Activated CD4-positive, alpha-beta T cell treated with anti-CD3 and anti-CD28 coated beads, Interleukin-2, amount 10 ng/mL, durations not matched to agents 24 days and 14 days (primary cell): ENCODE results near the gene SH3RF1. TPM values are rescaled to one million over a fixed set of nuclear protein-coding genes. Genes with fewer than 3 reads are reported as not detected.

Experiments
- DNase-seq: peaks from one replicate; pipeline ENCODE4 v3.0.0; 2022
- H3K27ac Mint-ChIP-seq: one replicate; pipeline ENCODE4 v1.8.0; 2022; ENCODE audit warnings: mild to moderate bottlenecking, mixed read lengths
- H3K27me3 Mint-ChIP-seq: one replicate; pipeline ENCODE4 v1.8.0; 2022; ENCODE audit warnings: mixed read lengths
- H3K36me3 Mint-ChIP-seq: one replicate; pipeline ENCODE4 v1.8.0; 2022; ENCODE audit warnings: low read depth, mild to moderate bottlenecking, mixed read lengths
- H3K4me1 Mint-ChIP-seq: one replicate; pipeline ENCODE4 v1.8.0; 2021; ENCODE audit warnings: mixed read lengths
- H3K4me3 Mint-ChIP-seq: one replicate; pipeline ENCODE4 v1.8.0; 2022; ENCODE audit warnings: mild to moderate bottlenecking, moderate library complexity, mixed read lengths
- H3K9me3 Mint-ChIP-seq: one replicate; pipeline ENCODE4 v1.8.0; 2021; ENCODE audit warnings: mixed read lengths
- intact Hi-C: fragments of 100-400 bp; cut with micrococcal nuclease; formaldehyde crosslinking; loops from one replicate; pipeline ENCODE4 v1.15.1; 2023
- total RNA-seq: library from RNA; stranded (reverse); gene quantifications from 2 replicates; pipeline ENCODE4 v1.2.3, GENCODE V29; 2022

The SH3RF1 gene
- total RNA-seq, 1 donor from 2014 or later = 0.68 TPM

DNA sequence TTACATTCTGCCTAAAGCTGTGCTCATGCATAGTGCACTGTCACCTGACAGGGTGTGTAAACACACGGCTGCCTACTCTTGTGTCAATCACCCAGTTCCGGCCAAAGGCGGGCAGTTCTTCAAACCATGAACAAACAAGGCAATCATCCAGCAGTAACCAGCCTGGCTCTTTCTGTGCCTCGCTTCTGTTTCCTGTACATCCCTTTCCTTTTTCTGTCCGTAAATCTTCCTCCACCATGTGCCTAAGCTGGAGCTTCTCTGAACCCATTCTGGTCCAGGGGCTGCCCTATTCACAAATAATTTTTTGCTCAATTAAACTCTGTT lies 199.9 kb downstream of the SH3RF1 start:
- H3K4me1 Mint-ChIP-seq = peaks cover 1% of the 10 kb centered on the region
- H3K27me3 Mint-ChIP-seq = no peaks in the 10 kb centered on the region
- no peaks in the 10 kb centered on the region for H3K36me3 Mint-ChIP-seq
- no peak overlapping the region for H3K4me3 Mint-ChIP-seq
- DNase-seq = no peak
- no peak overlapping the region for H3K27ac Mint-ChIP-seq
- no peaks in the 10 kb centered on the region for H3K9me3 Mint-ChIP-seq
- intact Hi-C loops = no loop called here

DNA sequence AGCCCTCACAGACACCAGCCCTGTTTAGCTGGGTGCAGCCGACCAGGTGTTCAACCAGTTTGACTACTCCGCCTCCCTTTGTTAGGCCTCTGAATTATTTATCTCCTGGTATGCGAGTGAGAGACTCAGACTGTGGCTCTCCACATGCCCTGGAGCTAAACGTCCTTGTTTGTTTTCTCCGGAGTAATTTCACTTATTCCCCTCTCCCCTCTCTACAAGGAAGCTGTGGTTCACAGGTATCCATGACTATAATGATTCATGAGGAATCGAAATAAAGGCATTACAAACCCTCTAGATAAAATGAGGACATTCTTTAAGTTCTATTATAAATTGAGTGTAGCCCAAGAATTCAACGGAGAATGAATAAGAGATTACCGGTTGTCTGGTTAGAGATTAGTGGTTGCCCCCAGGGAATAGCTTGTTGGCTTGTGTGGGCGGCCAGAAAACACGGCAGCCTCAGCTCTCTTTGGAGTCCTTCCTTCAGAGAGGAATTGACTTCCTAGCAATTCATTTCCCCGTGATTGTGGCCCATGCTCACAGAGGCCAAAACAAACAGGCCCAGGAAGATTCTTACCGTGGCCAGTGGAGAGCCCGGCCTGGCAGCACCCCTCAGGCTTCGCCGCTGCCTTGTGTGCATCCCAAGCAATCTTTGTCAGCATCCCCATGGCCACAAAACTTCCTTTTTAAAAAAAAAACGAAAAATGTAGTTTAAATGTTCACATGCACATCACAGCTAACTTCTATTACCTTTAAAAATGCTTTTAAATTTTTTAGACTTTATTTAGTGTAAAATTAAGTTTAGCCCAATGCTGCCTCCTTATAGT lies 200.5 kb downstream of the SH3RF1 start:
- H3K4me3 Mint-ChIP-seq = no peak overlapping the region

GRCh38 chr4:169068423-169068822 lies 202.3 kb downstream of the SH3RF1 start:
- Mint-ChIP-seq H3K9me3 (no peaks in the 10 kb centered on the region), H3K27me3 (no peaks in the 10 kb centered on the region), H3K4me1 (peaks cover 1% of the 10 kb centered on the region), H3K4me3 (no peak overlapping the region), H3K36me3 (no peaks in the 10 kb centered on the region), H3K27ac (no peak overlapping the region)
- DNase-seq = no peak
- intact Hi-C loops = no loop called here

More for the DNA sequence above, 200.5 kb downstream of the SH3RF1 start:
- Mint-ChIP-seq H3K4me1 (peaks cover 1% of the 10 kb centered on the region), H3K27ac (no peak overlapping the region), H3K36me3 (no peaks in the 10 kb centered on the region), H3K9me3 (no peaks in the 10 kb centered on the region), H3K27me3 (no peaks in the 10 kb centered on the region)
- intact Hi-C loops = no loop called here
- DNase-seq = no peak

GRCh38 chr4:169066934-169067333 lies 203.8 kb downstream of the SH3RF1 start:
- Mint-ChIP-seq H3K9me3 (no peaks in the 10 kb centered on the region), H3K27me3 (no peaks in the 10 kb centered on the region), H3K27ac (no peak overlapping the region), H3K4me3 (no peak overlapping the region), H3K4me1 (peaks cover 1% of the 10 kb centered on the region), H3K36me3 (no peaks in the 10 kb centered on the region)
- DNase-seq = no peak
- intact Hi-C loops = no loop called here

- no peaks in the 10 kb centered on the region for H3K36me3 Mint-ChIP-seq
- intact Hi-C loops = no loop called here
- H3K4me3 Mint-ChIP-seq = no peak overlapping the region
- no peaks in the 10 kb centered on the region for H3K27me3 Mint-ChIP-seq
- peaks cover 1% of the 10 kb centered on the region for H3K4me1 Mint-ChIP-seq
- no peak overlapping the region for H3K27ac Mint-ChIP-seq
- H3K9me3 Mint-ChIP-seq = no peaks in the 10 kb centered on the region
- DNase-seq = no peak
Measured at GRCh38 chr4:169064296-169064695, 206.5 kb downstream of the SH3RF1 start.

DNA sequence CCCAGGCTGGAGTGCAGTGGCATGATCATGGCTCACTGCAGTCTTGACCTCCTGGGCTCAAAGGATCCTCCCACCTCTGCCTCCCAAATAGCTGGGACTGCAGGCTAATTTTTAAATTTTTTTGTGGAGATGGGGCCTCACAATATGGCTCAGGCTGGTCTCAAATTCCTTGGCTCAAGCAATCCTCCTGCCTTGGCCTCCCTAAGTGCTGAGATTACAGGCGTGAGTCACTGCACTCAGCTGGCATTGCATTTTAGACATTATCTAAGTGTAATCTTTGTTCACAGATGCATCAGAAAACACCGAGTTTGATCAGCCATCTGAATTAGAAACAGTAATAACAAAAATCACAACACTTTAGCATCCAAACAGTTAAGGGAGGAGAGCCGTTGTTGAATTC lies 207.3 kb downstream of the SH3RF1 start:
- no peak for DNase-seq
- H3K4me1 Mint-ChIP-seq = peaks cover 1% of the 10 kb centered on the region
- H3K27ac Mint-ChIP-seq = no peak overlapping the region
- intact Hi-C loops = no loop called here
- H3K4me3 Mint-ChIP-seq = no peak overlapping the region
- no peaks in the 10 kb centered on the region for H3K36me3 Mint-ChIP-seq
- H3K9me3 Mint-ChIP-seq = no peaks in the 10 kb centered on the region
- H3K27me3 Mint-ChIP-seq = no peaks in the 10 kb centered on the region

GRCh38 chr4:169062897-169063244 lies 207.9 kb downstream of the SH3RF1 start:
- Mint-ChIP-seq H3K27me3 (no peaks in the 10 kb centered on the region), H3K9me3 (no peaks in the 10 kb centered on the region), H3K27ac (no peak overlapping the region), H3K4me3 (no peak overlapping the region), H3K4me1 (no peaks in the 10 kb centered on the region), H3K36me3 (no peaks in the 10 kb centered on the region)
- DNase-seq = no peak
- intact Hi-C loops = no loop called here

GRCh38 chr4:169061386-169061785 lies 209.4 kb downstream of the SH3RF1 start:
- H3K4me1 Mint-ChIP-seq = no peaks in the 10 kb centered on the region
- no peak for DNase-seq
- H3K27ac Mint-ChIP-seq = no peak overlapping the region
- H3K4me3 Mint-ChIP-seq = no peak overlapping the region
- H3K9me3 Mint-ChIP-seq = no peaks in the 10 kb centered on the region
- H3K27me3 Mint-ChIP-seq = no peaks in the 10 kb centered on the region
- no peaks in the 10 kb centered on the region for H3K36me3 Mint-ChIP-seq
- intact Hi-C loops = no loop called here

DNA sequence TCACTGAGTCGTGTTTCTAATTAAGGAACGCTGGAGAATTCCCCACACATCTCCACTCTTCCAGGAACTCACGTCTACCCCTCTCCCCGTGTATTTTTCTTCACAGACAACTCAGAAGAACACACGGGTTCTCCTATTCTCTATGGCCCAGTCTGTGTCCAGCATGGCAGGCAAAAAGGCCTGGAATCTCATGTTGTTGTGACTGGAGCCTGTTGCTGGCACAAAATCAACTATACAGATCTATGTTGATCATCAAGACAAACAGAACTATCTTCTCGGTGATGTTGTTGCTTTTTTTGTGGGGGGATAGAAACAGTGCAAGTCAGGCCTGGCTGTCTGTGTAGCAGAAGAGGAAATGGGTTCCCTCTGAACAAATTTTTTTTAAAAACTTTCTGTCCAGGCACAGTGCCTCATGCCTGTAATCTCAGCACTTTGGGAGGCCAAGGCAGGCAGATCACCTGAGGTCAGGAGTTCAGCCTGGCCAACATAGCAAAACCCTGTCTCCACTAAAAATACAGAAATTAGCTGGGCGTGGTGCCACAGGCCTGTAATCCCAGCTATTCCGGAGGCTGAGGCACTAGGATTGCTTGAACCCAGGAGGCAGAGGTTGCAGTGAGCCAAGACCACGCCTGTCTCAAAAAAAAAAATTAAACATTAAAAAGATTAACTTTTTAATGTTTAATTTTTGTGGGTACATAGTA lies 210.2 kb downstream of the SH3RF1 start:
- H3K27me3 Mint-ChIP-seq = no peaks in the 10 kb centered on the region
- no peaks in the 10 kb centered on the region for H3K36me3 Mint-ChIP-seq
- no peaks in the 10 kb centered on the region for H3K9me3 Mint-ChIP-seq
- H3K27ac Mint-ChIP-seq = no peak overlapping the region
- no peak overlapping the region for H3K4me3 Mint-ChIP-seq
- DNase-seq = no peak
- intact Hi-C loops = no loop called here
- H3K4me1 Mint-ChIP-seq = no peaks in the 10 kb centered on the region

DNA sequence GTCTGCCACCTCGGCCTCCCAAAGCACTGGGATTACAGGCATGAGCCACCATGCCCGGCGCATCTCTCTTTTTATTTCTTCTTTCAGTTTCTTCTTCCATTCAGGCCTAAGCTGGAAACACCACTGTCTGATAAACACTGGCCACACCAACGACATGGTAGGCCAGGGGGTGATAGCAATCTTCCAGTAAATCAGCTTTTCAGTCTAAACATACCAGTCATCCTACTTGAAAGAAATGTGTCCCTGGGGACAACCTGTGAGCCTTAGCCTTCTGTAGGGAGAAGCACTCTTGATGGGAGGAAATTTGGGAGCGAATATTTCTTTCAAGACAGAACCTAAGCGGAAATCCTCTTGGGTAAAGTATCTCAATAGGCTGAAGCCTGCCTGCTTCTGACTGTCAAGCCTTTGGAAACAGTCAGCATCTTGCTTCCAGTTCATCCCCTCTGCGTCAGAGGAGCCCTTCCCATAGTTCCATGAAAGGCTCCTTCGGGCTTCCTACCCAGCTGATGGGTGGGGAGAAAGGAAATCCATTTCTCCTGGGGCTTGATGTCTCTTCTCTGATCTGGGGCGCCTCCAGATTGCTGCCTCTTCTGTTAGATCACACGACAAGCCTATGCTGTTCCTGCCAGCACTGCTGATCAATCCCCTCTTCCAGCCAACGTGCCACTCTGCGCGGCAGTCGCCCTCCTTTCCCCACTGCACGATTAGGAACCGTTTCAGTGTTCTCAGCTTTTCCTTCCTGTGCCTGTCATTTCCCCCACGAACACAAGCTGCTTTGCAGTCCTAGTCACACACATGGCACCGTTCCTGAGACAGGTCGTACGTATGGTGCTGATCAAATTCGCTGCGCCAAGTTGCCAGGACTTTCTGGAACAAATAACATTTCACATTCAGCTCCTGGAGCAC lies 211.2 kb downstream of the SH3RF1 start:
- no peak for DNase-seq
- H3K27ac Mint-ChIP-seq = no peak overlapping the region
- no peaks in the 10 kb centered on the region for H3K9me3 Mint-ChIP-seq
- no peaks in the 10 kb centered on the region for H3K27me3 Mint-ChIP-seq
- H3K4me1 Mint-ChIP-seq = no peaks in the 10 kb centered on the region
- intact Hi-C loops = no loop called here
- H3K4me3 Mint-ChIP-seq = no peak overlapping the region
- no peaks in the 10 kb centered on the region for H3K36me3 Mint-ChIP-seq

DNA sequence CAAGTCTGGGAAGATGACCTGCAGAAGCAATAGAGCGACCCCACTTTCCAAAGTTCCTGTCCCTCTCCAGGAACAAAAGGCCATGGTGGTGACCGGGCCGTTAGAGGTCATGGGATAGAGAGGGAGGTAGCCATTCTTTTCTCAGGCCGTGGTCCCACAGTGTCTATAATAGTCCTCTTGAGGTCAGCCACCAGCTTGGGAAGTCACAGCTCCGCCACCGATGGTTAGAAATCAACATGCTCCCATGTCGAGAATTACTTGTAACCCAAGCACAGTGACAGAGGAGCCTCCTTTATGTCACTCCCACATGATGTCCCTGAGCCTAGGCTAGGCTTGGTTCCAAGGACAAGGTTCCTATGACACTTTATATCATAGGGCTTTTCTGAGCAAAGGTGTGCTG lies 212.4 kb downstream of the SH3RF1 start:
- Mint-ChIP-seq H3K27me3 (no peaks in the 10 kb centered on the region), H3K4me1 (no peaks in the 10 kb centered on the region), H3K9me3 (no peaks in the 10 kb centered on the region), H3K4me3 (no peak overlapping the region), H3K36me3 (no peaks in the 10 kb centered on the region), H3K27ac (no peak overlapping the region)
- no peak for DNase-seq
- intact Hi-C loops = no loop called here

GRCh38 chr4:169054879-169055278 lies 215.9 kb downstream of the SH3RF1 start:
- Mint-ChIP-seq H3K9me3 (no peaks in the 10 kb centered on the region), H3K4me3 (no peak overlapping the region), H3K27ac (no peak overlapping the region), H3K27me3 (no peaks in the 10 kb centered on the region), H3K4me1 (no peaks in the 10 kb centered on the region), H3K36me3 (no peaks in the 10 kb centered on the region)
- DNase-seq = no peak
- intact Hi-C loops = no loop called here

DNA sequence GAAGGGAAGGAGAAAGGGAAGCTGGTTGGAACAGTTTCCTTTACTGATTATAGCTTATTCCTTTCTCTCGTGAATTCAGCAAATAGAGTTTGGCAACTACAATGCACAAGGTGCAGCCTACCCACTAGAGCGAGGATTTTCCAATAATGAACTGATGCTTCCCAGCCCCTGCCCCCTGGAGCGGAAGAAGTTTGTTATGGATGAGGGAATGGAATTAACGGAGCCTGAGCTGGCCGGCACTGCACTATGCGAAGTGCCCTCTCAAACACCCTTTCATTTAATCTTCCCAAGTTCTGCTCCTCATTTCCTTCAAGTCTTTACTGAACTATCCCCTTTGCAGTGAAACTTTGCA lies 218.2 kb downstream of the SH3RF1 start:
- Mint-ChIP-seq H3K27ac (no peak overlapping the region), H3K4me1 (no peaks in the 10 kb centered on the region), H3K27me3 (no peaks in the 10 kb centered on the region), H3K4me3 (no peak overlapping the region), H3K9me3 (no peaks in the 10 kb centered on the region), H3K36me3 (no peaks in the 10 kb centered on the region)
- no peak for DNase-seq
- intact Hi-C loops = no loop called here
